ENCODE results near the gene STXBP1. TPM values are rescaled to one million over a fixed set of nuclear protein-coding genes. Genes with fewer than 3 reads are reported as not detected.

STXBP1 gene
- polyA plus RNA-seq, 1 donor: 15.7 TPM

DNA sequence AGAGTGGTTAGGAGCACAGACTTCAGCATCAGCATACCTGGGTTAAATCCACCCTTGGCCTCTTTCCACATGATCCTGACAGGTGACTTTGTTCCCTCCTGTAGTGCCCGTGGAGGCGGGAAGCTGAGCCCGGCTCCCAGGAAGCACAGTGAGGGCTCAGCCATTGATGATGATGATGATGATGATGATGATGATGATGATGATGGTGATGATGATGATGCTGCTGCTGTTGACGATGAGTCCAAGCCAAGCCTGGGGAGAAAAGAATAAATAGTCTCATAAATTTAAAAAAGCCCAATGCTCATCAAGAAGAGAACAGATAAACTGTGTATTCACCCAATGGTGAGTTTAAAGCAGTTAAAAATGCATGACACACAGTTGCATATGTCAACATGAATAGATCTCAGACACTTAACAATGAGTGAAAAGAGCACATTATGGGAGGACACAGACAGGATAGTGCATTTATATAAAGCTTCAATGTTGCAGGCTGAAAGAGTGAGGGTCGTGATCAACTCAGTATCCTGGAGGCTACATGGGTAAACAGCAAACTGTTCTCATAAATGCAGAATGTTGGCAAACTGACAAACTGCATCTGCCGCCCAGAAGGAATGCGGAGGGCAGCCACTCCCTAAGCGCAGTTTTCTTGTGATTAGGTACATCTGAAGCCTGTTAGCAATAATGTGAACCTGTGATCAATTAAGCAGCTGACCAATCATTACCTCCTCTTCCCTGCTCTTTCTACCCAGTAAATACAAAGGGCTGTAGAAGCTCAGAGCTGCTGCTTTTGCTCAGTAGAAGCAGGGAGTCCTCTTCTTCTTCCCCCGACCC, 83.0 kb downstream of the STXBP1 start:
- no peak for DNase-seq

DNA sequence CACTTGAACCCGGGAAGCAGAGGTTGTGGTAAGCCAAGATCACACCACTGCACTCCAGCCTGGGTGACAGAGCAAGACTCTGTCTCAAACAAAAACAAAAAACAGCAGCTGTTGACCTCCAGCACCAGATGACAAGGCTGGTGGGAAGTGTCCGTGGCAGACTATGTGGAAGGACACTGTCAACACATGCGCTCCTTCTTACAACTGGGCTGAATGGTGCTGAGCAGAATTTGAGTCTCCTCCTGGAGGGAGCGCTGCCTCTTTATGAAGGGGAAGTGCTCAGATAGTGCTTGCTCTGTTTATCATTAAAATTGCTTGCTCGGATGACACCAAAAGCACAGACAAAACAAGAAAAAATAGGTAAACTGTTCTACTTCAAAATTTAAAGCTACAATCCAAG, 85.5 kb downstream of the STXBP1 start:
- DNase-seq: no peak

DNA sequence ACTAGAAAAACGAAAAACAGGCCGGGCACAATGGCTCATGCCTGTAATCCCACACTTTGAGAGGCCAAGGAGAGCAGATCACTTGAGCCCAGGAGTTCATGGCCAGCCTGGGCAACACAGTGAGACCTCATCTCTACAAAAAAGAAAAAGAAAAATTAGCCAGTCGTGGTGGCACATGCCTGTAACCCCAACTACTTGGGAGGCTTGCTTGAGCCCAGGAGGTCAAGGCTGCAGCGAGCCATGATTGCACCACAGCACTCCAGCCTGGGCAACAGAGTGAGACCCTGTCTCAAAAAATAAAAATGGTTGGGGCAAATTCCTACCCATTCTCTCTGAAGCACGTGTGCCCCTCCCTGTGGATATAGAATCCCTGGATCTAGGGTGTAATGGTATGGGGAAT, 86.3 kb downstream of the STXBP1 start:
- no peak for DNase-seq

DNA sequence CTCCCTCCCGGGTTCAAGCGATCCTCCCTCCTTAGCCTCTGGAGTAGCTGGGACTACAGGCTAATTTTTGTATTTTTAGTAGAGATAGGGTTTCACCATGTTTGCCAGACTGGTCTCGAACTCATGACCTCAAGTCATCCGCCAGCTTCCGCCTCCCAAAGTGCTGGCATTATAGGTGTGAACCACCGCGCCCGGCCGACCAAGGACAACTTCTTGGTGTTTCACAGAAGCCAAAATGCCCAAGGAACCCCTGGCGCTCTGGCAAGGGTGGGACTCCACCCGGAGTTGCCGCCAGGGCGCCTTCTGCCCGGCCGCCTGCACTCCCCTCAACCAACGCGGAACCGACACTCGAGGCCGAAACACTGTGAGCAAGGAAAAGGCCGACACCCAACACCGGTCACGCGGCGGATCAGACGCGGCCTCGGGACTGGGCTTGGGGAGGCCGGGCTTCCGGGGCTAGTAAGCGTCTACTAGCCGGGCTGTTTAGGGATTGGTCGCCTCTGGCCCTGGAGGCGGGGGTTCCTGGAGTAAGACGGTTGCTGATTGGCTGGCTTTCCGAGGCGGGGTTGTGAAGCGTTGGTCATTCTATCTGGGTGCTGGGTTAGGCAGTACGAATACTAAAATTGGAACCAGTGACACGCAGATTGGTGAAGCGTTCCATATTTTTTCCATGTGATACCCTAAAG, 87.1 kb downstream of the STXBP1 start:
- peak; percentile 95 for DNase-seq

DNA sequence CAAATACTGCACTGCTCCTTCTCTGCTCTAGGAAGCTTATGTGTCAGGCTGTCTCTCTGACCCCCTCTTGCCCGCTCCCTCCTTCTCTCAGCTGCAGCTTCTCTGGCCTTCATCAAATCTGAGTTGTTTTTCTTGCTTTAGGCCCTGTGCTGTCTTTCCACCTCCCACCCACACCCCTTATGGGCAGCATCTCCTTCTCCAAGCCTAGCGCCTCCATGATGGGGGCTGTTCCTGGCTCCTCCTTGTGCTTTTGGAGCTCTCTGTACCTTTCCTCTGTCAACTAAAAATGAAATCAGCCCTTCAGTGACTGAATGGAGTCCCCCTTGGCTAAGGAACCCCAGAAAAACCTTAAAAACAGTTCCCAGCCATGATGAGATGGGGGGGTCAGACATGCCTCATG, 88.1 kb downstream of the STXBP1 start:
- DNase-seq: no peak

DNA sequence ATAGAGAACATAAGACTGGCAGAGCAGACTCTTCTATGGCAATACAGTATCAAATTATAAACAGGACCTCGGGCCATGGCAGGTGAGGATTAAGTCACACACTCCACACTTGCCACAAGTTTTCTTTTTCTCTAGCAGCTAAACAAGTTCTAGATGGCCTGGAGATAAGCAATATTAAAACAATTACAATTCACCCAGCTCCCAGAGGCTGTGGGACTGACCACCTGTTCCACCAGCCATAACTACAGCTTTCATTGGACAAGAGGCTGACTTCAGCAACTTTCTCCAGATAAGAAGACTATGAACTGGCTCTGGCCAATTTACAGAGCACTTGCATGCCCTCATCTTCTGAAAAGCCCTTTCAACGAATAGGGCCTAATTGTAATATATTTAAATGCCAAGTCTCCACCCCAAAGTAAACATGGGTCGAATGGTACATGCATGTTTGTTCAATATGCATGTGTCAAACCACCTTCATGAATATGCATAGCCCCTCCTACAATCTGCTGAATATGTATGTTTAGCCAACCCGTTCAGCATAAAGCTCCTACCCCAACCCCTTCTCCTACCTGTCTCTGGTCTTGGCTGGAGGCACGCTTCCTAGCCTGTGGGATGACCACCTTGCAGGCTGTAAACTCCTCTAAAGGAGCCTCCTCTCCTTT, 88.6 kb downstream of the STXBP1 start:
- DNase-seq: no peak

DNA sequence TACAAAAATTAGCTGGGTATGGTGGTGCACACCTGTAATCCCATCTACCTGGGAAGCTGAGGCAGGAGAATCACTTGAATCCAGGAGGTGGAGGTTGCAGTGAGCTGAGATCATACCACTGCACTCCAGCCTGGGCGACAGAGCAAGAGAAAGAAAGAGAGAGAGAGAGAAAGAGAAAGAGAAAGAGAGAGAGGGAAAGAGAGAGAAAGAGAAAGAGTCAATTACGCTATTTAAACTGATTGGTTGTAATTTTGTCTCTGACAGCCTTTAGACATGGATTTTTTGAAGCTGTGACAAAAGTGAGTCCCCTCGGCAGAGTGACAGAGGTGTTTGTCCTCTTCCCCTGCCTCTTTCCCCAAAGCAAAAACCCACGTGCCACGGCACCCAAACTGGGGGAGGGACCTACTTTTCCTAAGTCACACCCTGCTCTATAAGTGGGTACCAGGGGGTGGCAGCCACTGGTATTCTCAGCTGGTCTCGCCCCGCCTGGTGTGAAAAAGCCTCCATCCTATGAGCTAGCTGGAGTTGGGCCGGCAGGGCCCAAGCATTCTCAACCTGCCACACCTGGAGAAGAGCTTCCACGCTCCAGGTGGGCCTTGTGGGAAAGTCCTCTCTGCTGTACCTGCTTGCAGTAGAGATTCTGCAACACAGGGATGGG, 91.3 kb downstream of the STXBP1 start:
- DNase-seq: no peak

DNA sequence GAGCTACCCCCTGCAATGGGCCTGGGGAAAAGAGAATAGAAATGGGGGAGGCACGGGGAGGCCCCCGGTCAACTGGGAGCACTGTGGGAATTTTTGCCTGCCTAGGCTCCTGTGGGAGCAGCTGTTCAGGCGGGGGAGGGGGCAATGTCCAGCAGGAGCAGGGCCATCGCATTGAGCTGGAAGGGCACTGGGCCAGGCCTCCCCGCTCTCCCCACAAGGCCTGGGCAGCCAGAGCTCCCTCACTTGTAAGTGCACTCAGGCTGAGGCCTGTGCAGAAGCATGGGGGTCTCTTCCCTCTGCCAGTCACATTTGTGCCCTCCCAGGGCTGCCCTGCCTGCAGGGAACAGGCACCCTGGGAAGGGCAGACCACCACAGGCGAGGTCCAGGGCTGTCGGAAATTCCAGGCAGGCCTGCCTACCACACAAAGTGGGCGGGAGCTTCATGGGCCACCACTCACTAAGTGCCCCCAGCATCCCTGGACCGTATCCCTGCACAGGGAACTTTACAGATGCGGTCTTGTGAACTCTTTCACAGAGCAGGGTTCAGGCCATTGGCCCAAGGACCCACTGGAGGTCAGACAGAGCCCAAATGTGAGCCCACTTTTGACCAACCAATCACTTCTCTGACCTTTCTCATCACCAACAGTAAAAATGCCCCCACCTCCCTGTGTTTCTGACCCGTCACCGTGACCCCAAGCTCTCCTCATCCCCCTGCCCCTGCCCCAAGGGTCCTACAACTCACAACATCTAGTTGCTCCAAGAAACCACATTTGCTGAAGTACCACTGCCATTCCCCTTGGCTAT, 93.7 kb downstream of the STXBP1 start:
- no peak for DNase-seq

DNA sequence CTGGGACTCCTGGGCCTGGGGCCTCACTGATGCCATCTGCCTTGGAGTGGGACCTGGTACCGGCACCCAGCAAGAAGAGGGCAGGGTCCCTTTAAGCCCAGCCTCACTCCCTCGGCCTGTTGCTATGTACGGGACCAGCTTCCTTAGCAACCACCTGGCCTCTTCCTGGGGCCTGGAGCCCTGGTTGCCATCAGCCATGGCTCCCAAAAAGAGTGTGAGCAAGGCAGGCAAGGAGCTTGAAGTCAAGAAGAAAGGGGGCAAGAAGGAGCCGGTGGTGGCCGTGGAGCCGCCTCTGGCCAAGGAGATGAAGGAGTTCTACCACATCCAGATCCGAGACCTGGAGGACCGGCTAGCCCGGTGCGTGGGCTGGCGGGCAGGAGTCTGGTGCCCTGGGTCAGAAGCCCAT, 94.8 kb downstream of the STXBP1 start, which contains the start of gene CFAP157:
CFAP157 (plus strand) TSS at position 153 of the 406 bp plus-strand sequence; CDS start at position 197, 44 bp downstream.
- no peak for DNase-seq

DNA sequence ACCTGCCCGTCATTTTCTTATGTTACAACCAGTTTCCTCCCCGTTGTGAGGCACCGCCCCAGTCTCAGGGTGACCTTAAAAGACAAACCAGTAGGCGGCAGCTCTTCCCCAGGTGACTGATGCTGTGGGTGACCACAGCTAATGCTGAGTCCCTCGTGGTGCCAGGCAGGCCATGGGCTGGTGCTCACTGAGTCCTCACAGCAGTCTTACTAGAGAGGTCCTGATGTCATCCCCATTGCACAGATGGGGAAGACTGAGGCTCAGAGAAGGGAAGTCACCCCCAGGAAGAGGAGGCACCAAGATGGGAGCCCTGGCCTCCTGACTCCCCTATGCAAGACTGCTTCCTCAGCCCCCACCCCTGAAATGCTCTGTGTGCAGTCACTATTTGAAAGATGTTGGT, 95.7 kb downstream of the STXBP1 start:
- DNase-seq: no peak

DNA sequence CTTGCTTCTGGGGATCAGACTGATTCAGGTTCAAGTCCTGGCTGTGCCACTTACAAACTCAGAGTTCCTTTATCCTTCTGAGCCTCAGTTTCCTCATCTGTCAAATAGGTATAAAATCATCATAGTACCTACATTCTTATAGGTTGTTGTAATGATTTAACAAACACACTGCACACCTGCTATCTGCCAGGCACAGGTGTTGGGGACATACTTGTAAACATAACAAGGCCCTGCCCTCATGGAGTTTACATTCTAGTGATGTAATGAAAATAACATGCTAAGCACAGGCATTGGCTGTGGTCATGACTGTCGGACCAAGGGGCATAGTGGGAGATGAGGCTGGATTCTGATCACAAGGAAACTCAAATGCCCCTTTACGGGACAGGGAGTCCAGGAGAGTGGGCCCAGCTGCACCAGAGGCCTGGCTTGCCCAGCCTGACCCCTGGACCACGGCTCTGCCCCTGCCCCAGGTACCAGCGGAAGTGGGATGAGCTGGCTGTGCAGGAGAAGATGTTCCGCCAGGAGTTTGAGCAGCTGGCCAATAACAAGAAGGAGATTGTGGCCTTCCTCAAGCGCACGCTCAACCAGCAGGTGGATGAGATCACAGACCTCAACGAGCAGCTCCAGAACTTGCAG, 97.0 kb downstream of the STXBP1 start:
- DNase-seq: no peak

DNA sequence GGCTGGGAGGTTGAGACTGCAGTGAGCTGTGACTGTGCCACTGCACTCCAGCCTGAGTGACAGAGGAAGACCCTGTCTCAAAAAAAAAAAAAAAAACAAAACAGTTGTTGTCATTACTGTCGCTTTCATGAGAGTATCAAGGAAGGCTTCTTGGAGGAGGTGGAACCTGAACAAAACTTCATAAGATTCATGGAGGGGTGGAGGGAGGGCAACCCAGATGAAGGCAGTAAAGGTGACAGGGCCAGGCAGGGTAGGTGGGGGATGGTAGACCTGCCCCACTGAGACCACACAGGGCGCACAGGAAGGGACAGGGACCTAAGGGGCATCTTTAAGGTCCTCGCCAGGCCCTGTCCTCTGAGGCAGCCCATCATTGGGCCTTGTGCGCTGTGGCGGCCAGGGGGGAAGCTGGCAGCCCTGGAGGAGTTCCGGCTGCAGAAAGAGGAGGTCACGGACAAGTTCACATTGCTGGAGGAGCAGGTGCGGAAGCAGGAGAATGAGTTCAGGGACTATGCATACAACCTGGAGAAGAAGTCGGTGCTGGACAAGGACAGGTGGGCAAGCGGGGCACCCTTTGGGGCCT, 98.2 kb downstream of the STXBP1 start:
- no peak for DNase-seq

DNA sequence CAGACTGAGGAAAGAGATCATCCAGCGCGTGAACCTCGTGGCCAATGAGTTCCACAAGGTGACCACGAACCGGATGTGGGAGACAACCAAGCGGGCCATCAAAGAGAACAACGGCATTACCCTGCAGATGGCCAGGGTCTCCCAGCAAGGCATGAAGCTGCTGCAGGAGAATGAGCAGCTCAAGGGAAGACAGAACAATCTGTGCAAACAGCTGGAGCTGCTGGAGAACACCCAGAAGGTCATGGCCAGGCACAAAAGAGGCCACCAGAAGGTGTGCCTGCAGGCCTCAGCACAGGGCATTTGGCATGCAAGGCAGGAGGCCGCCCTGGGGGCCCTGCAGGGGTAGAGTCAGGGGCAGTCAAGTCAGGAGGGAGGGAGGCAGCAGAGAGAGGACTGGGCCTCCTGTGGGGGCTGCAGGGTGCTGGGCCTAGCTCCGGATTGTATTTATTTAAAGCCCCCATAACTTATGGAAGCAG, 99.2 kb downstream of the STXBP1 start:
- DNase-seq: no peak

DNA sequence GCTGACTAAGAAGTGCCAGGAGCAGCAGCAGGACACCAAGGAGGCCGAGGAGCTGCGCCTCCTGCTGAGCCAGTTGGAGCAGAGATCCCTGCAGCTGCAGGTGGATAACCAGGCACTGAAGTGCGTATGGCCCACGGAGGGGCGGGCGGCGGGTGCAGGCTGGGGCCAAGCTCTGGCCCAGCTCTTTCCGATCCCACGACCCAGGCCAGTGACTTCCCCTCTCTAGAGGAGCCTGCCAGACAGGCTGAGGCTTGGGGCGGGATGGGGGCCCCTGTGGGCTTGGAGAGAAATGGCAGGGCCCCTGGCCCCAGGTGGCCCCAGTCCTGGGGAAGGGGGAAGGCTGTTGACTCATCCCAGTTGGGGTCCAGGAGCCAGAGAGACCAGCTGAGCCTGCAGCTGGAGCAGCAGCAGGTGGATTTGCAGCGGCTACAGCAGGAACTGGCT, 99.8 kb downstream of the STXBP1 start:
- DNase-seq: peak; percentile 36

DNA sequence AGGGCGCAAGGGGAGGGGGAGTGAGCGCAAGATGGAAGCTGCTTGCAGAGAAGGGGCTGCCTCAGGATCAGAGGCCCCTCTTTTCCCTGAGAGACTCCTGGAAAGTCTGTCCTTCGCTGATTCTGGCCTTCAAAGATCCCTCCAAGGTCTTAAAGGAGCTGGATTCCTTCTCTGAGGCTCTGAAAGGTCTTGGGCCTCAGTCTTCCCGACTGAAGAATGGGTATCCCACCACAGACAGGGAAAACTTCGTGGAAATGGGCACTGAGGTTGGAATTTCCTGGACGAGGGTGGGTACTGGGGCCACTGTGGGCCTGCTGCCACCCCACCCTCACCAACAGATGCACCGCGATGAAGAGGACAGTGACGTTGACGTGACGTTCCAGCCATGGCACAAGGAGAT, 100.3 kb downstream of the STXBP1 start:
- DNase-seq: no peak

DNA sequence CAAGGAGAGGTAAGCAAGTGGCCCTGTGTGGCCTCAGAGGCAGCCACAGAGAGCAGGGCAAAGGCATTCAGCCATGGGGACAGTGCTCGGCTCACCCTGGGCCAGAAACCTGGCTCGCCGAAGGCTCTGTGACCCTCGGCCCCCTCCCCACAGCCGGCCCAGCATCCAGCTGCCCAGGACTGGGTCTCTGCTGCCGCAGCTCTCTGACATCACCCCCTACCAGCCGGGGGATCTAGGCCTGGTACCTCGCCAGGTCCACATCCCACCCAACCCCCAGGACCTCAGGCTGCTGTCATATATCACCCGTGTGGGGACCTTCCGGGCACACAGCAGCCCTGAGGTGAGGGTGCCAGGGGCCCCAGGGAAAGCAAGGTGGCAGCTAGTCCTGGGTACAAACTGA, 100.8 kb downstream of the STXBP1 start:
- DNase-seq: no peak

DNA sequence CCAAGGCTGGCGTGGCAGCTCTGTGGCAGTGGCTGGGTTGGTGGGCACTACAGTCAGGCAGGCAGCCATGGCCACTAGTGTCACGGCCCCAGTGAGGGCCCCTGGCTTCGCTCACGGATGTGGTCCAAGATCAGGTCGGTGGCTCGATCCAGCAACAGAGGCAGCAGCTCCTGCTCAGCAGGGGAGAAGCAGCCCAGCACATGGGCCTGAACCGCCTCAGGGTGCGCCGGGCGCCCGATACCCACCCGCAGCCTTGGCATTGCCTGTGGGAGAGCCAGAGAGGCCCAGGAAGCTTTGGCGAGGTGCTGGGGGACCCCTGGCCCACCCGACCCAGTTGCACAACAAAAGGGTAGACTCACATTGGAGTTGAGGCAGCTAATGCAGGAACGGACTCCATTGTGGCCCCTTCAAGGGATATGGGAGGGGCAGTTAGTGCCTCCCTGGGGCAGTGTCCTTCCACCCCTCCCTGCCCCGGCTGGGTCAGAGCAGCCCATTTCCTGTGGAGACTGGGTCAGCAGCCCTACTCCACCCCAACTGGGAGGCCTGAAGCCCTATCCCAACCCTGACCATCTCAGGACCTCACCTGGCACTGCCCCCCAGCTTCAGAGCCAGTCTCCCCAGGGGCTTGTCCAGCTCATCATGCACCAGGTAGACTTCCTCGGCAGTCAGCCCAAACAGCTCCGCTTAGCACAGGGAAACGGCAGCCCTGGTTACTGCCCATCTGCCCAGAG, 102.1 kb downstream of the STXBP1 start:
- DNase-seq: no peak

DNA sequence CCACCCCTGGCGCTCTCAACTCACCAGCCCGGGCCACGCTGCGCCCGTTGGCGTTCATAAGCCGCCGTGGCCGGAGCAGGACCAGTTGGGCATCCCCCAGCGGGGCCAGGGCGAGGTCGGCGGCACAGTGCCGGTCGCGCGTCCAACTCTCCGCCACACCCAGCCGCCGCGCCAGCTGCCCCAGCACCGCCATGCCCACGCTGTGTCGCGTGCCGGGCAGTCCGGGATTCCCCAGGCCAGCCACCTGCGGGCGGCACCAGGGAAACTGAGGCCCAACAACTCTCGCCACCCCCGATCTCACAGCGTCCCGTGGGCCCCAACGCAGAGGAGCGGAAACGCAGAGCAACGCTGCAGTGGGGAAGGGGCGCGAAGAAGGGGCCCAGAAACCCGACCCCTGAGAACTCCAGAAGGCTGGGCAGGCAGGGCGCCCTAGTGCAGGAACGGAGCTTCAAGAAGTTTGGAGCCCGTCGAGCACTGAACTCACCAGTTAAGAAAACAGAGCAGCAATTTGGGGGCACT, 102.9 kb downstream of the STXBP1 start:
- peak; percentile 29 for DNase-seq

DNA sequence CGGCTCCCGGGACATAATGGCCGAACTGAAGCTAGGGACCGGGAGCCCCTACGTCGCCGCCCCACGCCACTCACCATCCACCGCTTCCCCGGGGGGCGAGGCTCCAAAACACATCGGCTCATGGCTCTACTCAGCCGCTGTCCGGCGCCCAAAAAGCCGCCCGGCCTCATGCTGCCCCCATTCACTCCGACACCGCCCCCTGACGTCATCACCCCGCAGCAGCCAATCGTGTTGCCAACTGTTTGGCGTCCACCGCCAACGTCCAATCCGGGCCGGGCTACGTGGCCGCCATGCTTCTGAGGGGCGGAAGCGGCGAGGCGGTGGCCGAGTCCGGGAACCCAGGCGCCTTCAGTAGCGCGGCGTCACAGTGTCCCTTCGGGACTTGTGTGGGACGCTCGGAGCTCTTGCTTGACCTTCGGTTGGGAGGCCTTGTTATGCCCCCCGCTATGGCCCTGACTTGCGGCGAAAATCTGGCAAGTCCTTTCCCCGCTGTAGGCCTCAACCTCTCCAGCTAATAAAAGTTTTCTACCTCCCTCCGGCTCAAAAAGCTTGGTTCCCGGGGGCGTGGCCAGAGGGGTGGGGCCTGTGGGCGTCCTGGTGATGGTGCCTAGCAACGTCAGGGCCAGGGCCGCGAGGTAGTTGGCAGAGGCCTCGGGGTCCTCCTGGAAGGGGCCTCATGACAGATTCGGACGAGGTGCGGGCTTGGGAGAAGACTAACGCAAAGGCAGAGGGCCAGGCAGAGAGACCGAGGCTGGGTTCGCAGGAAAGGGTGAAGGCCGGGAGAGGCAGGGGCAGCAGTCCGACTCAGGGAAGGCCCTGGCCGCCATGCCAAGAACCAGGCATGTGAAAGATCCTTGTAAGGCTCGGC, 103.6 kb downstream of the STXBP1 start, which contains the start of the genes PTRH1 and TTC16:
PTRH1 (minus strand) TSS at position 194 of the 868 bp plus-strand sequence; CDS start at position 170, 24 bp downstream.
TTC16 (plus strand) TSS at position 610 of the 868 bp plus-strand sequence; CDS start at position 677, 67 bp downstream.
- peak; percentile 98 for DNase-seq
